Heart left ventricle (tissue), 13 donors: ENCODE results near the gene EHD1.

Source experiments
- CTCF ChIP-seq, 12 donors: fragments of 200-600 bp; sonication (generic) in 4 of 12; IDR thresholded peaks; one replicate each; pipeline versions ENCODE4 v1.5.0 to v1.8.0; 2018 to 2022; ENCODE audit warnings: antibody characterized with exemption in 12 of 12, mild to moderate bottlenecking in 5 of 12
- POLR2A ChIP-seq, 2 donors: fragments of 450-650 bp; IDR thresholded peaks; one replicate each; pipeline ENCODE4 v1.6.1; 2017; ENCODE audit warnings: antibody characterized with exemption in 2 of 2, mild to moderate bottlenecking in 2 of 2, moderate library complexity in 2 of 2
- donor health status: ischemic (EF 13 %, LVEDD 7.1; RV severe dilation, severe dysfunction).
- donor health status: DM: no; HTN: yes; CAD: no.
- donor health status: DM: no; HTN: no; CAD: no.
- donor health status: ischemic (EF 25% LVEDD 6.9; RV normal size, moderate dysfunction).
- donor health status: ischemic (EF 25% LVEDD 5.7; RV mildly dilated, moderate dysfunction).
- donor health status: ischemic (EF 35%, LVEDD 5.7; RV mildly dilated, moderate dysfunction).
- donor health status: nonischemic (EF 11% LVEDD 7.7; RV severe dilation, severe dysfunction).
- donor health status: DM: yes; HTN: yes; CAD: no.
- donor health status: PGD.
- donor health status: ischemic (EF 29% LVEDD 5.4; RV normal size, mild dysfunction).
- donor health status: nonischemic (EF 23%, LVEDD 6.1; RV moderate dilation, normal function).

- no peak for TF ChIP-seq POLR2A (IDR thresholded peaks at IDR 0.05)
- no peak for TF ChIP-seq CTCF (IDR thresholded peaks at IDR 0.05)
Measured at GRCh38 chr11:64814712-64815187, 63.7 kb downstream of the EHD1 start.
